Spinal cord (tissue), 10 donors: ENCODE measurements around the gene LLGL2. TPM values are rescaled to one million over a fixed set of nuclear protein-coding genes. Genes with fewer than 3 reads are reported as not detected.

Experiments
- DNase-seq, 6 donors: peaks; one replicate each; pipeline versions ENCODE4 v3.0.0 to v3.0.0-alpha.2; 2013 to 2015; ENCODE audit warnings: low spot score in 6 of 6, low read depth in 4 of 6
- H3K27ac ChIP-seq: one replicate; pipeline ENCODE4 v1.5.1; 2013; ENCODE audit warnings: low read depth, low read length, control low read depth
- H3K27me3 ChIP-seq: one replicate; pipeline ENCODE4 v1.6.1; 2013; ENCODE audit warnings: low read length; ENCODE audit not compliant: control insufficient read depth, insufficient read depth
- H3K36me3 ChIP-seq: one replicate; pipeline ENCODE4 v1.6.1; 2013; ENCODE audit warnings: low read length; ENCODE audit not compliant: control insufficient read depth, insufficient read depth
- H3K4me1 ChIP-seq: one replicate; pipeline ENCODE4 v1.6.1; 2013; ENCODE audit warnings: low read length; ENCODE audit not compliant: control insufficient read depth, insufficient read depth
- H3K4me3 ChIP-seq: one replicate; pipeline ENCODE4 v1.5.1; 2013; ENCODE audit warnings: low read depth, low read length, control low read depth
- H3K9me3 ChIP-seq: one replicate; pipeline ENCODE4 v1.6.1; 2013; ENCODE audit warnings: low read length; ENCODE audit not compliant: control insufficient read depth, insufficient read depth
- WGBS: methylation state at CpG from one replicate; pipeline ENCODE4 v1.1.5; 2013; ENCODE audit warnings: missing lambda C conversion rate; ENCODE audit not compliant: insufficient coverage; 5-methylcytosine and 5-hydroxymethylcytosine counted together
- polyA plus RNA-seq, 2 donors: library from polyadenylated mRNA; unstranded; fragments of 120-200 nt; gene quantifications; one replicate each; pipeline ENCODE4 v1.2.1, GENCODE V29; 2013; ENCODE audit not compliant: insufficient read length in 2 of 2
- total RNA-seq, 2 donors: library from RNA; depleted of rRNA in 1 of 2; stranded (reverse); fragments of 120-200 nt in 1 of 2; fragments of >200 nt in 1 of 2; gene quantifications; one replicate each; pipeline versions ENCODE4 v1.2.3 to v1.2.4, GENCODE V29; 2013 to 2014
- donor health status: healthy.

LLGL2 gene
- total and polyA plus RNA-seq, 4 donors: 2.0 to 9.9 (median 5.7) TPM

DNA sequence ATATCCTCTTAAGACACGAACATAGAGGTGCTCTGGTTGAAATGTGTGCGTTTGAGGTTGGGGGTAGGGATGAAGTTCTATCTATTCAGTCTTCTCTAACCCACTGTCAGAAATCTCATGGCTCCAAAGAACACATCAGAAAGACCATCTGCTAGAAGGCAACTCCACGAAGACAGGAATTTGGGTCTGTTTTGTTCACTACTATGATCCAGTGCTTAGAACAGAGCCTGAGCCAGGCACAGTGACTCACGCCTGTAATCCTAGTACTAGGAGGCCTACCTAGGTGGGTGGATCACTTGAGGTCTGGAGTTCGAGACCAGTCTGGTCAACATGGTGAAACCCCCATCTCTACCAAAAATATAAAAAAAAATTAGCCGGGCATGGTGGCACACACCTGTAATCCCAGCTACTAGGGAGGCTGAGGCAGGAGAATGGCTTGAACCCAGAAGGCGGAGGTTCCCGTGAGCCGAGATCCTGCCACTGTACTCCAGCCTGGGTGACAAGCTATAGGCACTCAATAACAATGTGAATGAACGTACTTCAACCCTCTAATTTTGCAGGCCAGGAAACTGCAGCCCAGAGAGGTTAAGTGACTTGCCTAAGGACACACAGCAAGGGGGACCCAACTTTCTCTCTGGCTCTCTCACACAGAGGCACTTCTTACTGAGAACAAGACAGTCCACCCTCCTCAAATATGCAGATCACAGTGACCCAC, 12.4 kb upstream of the LLGL2 start:
- DNase-seq: no peak
- Histone ChIP-seq H3K4me3 (peak overlapping the region; percentile 87), H3K4me1 (peaks cover 83% of the 10 kb centered on the region), H3K36me3 (peaks cover 54% of the 10 kb centered on the region), H3K27ac (no peak overlapping the region), H3K9me3 (no peaks in the 10 kb centered on the region), H3K27me3 (no peaks in the 10 kb centered on the region)
- WGBS: 62% methylated on average over 5 of the region's 10 CpGs

- Histone ChIP-seq H3K9me3 (no peaks in the 10 kb centered on the region), H3K27ac (peak overlapping the region; percentile 49), H3K27me3 (no peaks in the 10 kb centered on the region), H3K4me3 (peak overlapping the region; percentile 87), H3K36me3 (peaks cover 49% of the 10 kb centered on the region), H3K4me1 (peaks cover 78% of the 10 kb centered on the region)
- 68% methylated on average over 17 of the region's 17 CpGs for WGBS
- no peak for DNase-seq
Observed at GRCh38 chr17:75513641-75514000, 11.9 kb upstream of the LLGL2 start.

GRCh38 chr17:75514299-75514918, 11.1 kb upstream of the LLGL2 start:
- DNase-seq: no peak
- peak overlapping the region; percentile 87 for H3K4me3 ChIP-seq
- peaks cover 49% of the 10 kb centered on the region for H3K36me3 ChIP-seq
- H3K4me1 ChIP-seq: peaks cover 70% of the 10 kb centered on the region
- 8% methylated on average over 14 of the region's 15 CpGs for WGBS
- H3K27me3 ChIP-seq: no peaks in the 10 kb centered on the region
- H3K27ac ChIP-seq: peak overlapping the region; percentile 91
- H3K9me3 ChIP-seq: no peaks in the 10 kb centered on the region

DNA sequence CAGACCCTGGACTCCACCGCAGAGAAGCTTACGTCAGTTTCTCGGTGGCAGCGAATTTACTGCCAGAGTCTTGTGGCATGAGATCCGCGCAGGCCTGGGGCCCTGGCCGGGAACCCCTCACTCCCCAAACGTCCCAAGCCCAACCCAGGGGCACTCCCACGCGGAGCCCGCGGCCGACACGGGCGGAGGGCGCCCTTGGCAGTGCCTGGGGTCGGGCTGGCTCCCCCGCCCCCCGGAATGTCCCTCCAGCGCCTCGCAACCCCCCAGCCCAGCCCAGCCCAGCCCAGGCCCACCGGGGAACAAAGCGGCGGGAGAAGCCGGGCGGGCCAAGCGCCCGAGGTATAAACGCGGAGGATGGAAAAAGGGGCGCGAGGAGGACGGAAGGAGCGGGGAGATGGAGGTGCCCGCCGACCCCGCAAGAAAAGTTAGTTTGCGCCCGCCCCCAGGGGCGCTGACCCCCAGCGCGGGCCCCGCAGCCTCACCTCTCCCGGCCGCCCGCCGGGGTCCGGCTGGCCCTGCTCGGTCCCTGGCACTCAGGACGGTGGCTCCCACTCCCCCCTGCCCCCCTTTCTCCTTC, 10.5 kb upstream of the LLGL2 start:
- DNase-seq: peak in 2 of 6 donors; percentile 23 to 59
- WGBS: 0% methylated on average over 50 of the region's 50 CpGs
- Histone ChIP-seq H3K9me3 (no peaks in the 10 kb centered on the region), H3K27ac (peak overlapping the region; percentile 91), H3K4me1 (peaks cover 64% of the 10 kb centered on the region), H3K4me3 (peak overlapping the region; percentile 87), H3K36me3 (peaks cover 49% of the 10 kb centered on the region), H3K27me3 (no peaks in the 10 kb centered on the region)

DNA sequence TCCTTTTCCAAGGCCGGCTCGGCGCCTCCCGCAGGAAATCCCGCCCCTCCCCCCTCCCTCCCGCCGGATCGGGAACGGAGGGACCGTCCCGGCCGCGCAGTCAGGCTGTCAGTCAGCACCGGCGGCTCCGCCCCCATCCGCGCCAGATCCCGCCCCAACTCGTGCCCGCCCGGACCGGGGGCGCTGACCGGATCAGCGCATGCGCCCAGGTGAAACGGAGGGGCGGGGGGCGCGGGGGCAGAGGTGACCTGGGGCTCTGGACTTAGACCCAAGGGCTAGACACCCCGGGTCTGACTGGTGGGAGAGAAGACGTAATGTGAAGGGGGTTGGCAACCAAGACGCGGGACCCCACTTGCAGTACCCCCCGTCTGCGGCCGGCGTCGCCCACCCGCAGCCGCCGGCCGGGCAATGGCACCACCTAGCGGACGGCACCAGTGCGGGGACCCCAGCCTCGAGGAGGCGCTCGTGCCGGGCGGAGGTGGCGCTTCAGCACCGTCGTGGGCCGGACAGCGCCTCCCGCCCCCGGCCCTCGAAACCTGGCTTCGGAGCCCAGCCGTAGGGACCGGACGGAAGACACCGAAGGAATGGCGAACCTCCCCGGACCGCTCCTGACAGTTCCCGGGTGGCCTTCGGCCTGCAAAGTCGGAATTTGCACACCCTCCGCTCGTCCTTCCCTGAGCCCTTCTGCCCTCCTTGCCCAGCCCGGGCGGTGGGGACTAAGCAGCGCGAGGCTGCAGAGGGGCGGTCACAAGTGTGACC, 9.8 kb upstream of the LLGL2 start, which contains the start of gene CASKIN2:
CASKIN2 (minus strand) TSS at position 42 of the 759 bp plus-strand sequence. CDS start 1,733 bp downstream, outside the sequence.
- Histone ChIP-seq H3K27ac (peak within 1 kb of the TSS; percentile 91), H3K4me1 (peaks cover 57% of the 10 kb centered on the region), H3K9me3 (no peaks in the 10 kb centered on the region), H3K36me3 (peaks cover 50% of the 10 kb centered on the region), H3K27me3 (no peaks in the 10 kb centered on the region), H3K4me3 (peak within 1 kb of the TSS; percentile 87)
- peak; percentile 79 to 98 (median 88) for DNase-seq
- WGBS: under 1% methylated on average over 75 of the region's 78 CpGs

GRCh38 chr17:75516255-75516618, 9.3 kb upstream of the LLGL2 start, which contains the start of gene TSEN54:
Gene TSEN54, plus strand, starts transcription at chr17:75516528. Its CDS starts 33 bp downstream, at chr17:75516561.
- Histone ChIP-seq H3K4me1 (peaks cover 52% of the 10 kb centered on the region), H3K9me3 (no peaks in the 10 kb centered on the region), H3K27ac (peak within 1 kb of the TSS; percentile 91), H3K36me3 (peaks cover 53% of the 10 kb centered on the region), H3K27me3 (no peaks in the 10 kb centered on the region), H3K4me3 (peak within 1 kb of the TSS; percentile 87)
- WGBS: 0% methylated on average over 45 of the region's 45 CpGs
- peak; percentile 78 to 97 (median 84) for DNase-seq

GRCh38 chr17:75516619-75517296, 8.7 kb upstream of the LLGL2 start:
- no peaks in the 10 kb centered on the region for H3K9me3 ChIP-seq
- peaks cover 54% of the 10 kb centered on the region for H3K36me3 ChIP-seq
- H3K4me3 ChIP-seq: peak overlapping the region; percentile 69
- H3K4me1 ChIP-seq: peaks cover 46% of the 10 kb centered on the region
- DNase-seq: peak in 2 of 6 donors; percentile 63 to 69
- no peaks in the 10 kb centered on the region for H3K27me3 ChIP-seq
- WGBS: under 1% methylated on average over 62 of the region's 65 CpGs
- peak overlapping the region; percentile 71 for H3K27ac ChIP-seq

DNA sequence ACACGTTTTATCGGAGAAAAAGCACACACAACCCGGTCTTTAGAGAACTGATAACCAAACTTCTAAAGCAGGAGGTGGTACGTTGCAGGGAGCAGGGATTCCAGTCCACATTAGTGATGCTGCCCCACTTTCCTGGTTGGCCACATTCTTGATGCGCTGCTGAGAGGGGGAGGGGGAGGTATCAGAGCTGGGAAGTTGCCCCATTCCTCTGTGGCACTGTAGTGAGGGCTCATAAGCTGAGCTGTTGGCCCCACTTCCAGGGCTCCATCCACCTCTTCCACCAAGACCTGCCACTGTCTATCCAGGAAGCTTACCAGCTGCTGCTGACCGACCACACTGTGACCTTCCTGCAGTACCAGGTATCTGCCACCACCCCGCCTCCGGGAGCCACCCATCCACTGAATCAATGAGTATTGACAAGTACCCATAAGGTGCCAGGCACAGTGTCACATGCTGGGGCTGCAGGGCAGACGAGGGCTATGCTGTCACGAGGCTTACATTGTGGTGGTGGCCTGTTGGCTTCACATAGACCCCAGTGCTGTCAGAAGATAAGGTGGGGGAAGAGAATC, 8.1 kb upstream of the LLGL2 start:
- H3K4me1 ChIP-seq: peaks cover 40% of the 10 kb centered on the region
- 27% methylated on average over 8 of the region's 10 CpGs for WGBS
- DNase-seq: no peak
- no peaks in the 10 kb centered on the region for H3K9me3 ChIP-seq
- H3K27me3 ChIP-seq: no peaks in the 10 kb centered on the region
- H3K27ac ChIP-seq: peak overlapping the region; percentile 71
- peak overlapping the region; percentile 69 for H3K4me3 ChIP-seq
- peaks cover 55% of the 10 kb centered on the region for H3K36me3 ChIP-seq
